ENCODE measurements around the gene GPSM1. TPM values are rescaled to one million over a fixed set of nuclear protein-coding genes. Genes with fewer than 3 reads are reported as not detected.

The GPSM1 gene
- total RNA-seq, 1 experiment from 2014 or later, result 26.4 TPM

DNA sequence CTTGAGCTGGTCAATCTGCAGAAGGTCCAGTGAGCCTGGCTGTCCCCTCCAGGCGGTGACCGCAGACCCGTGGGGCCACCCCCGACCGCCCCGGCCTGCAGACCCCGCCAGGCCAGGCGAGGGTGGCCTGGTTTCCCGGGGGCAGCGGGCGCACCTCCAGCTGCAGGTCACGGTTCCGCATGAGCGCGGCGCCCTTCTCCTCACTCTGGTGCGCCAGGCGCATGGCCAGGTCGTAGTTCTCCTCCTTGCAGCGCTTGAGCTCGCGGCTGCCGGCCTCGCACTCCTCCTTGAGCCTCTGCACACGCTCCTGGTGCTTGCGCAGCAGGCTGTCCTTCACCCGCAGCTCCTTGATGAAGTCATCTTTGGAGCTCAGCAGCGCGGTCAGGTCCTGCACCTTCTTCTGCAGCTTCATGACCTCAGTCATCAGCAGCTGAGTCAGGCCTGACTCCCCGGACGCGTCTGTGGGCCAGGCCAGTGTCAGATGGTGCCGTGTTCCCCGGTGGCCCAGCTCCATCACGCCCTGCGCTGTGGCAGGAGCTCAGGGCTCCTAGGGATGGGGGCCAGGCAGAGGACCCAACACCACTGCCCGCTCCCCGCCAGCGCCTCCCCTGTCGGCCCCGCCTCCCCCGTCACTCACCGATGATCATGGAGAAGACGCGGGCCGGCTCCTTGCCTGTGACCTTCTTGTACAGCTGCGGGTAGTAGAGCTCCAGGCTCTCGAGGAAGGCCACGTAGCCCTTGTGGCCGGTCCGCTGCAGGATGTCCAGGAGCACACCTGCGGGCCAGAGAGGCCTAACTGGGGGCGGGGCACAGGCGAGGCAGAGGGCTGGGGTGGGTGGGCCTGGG lies 43.6 kb downstream of the GPSM1 start:
- Histone ChIP-seq H3K36me3 (ENCODE audit: control insufficient read depth in 1 of 2, insufficient read depth in 2 of 2, low read length in 2 of 2) (no peaks in the 10 kb centered on the region), H3K27ac (ENCODE audit: low read depth, low read length) (no peak overlapping the region), H3K79me2 (ENCODE audit: insufficient read depth, low read length) (no peaks in the 10 kb centered on the region), H3K4me2 (ENCODE audit: low read length) (no peak overlapping the region), H3K9ac (ENCODE audit: low read length) (no peak overlapping the region), H3K4me1 (ENCODE audit: control insufficient read depth in 1 of 2, insufficient read depth in 2 of 2, low read length in 2 of 2) (peaks cover 0 to 9% of the 10 kb centered on the region in 2 experiments; a peak in 2 of 4 replicates), H2AFZ (ENCODE audit: low read depth, low read length, poor library complexity, severe bottlenecking) (no peak overlapping the region), H3K27me3 (ENCODE audit: insufficient read depth, low read length) (no peaks in the 10 kb centered on the region), H3K9me3 (ENCODE audit: control insufficient read depth in 1 of 2, insufficient read depth in 1 of 2, low read depth in 1 of 2, low read length in 2 of 2) (no peaks in the 10 kb centered on the region), H4K20me1 (ENCODE audit: insufficient read depth) (no peaks in the 10 kb centered on the region), H3K9me2 (ENCODE audit: insufficient read depth) (no peaks in the 10 kb centered on the region), H3K4me3 (replicated peaks in 1 of 2; ENCODE audit: low read depth in 1 of 2, low read length in 2 of 2) (no peak overlapping the region)
- ATAC-seq (no peak), DNase-seq (ENCODE audit: low read depth, low spot score) (no peak)
- ChIA-PET RAD21 (ENCODE audit: low non-redundant PET in 1 of 2, low total read pairs in 2 of 2, uncharacterized antibody in 2 of 2, unreplicated experiment in 2 of 2) (no interaction called here), POLR2A (no interaction called here), CTCF (interaction anchor here (1.3 kb wide), 1 partner anchor 8 kb away, joined by 6 read pairs; no protein-coding TSS in a partner anchor)
- intact Hi-C loops (cut with micrococcal nuclease), result no loop called here
- no TSS peak for BruUV-seq (replicated peaks)
- TF ChIP-seq SRF (IDR thresholded peaks at IDR 0.05; ENCODE audit: low read depth) (no peak), CEBPB (IDR thresholded peaks at IDR 0.05; ENCODE audit: low read depth) (no peak), CBX3 (IDR thresholded peaks at IDR 0.05; ENCODE audit: low read depth) (no peak)
- TF ChIP-seq, protein P1, sequence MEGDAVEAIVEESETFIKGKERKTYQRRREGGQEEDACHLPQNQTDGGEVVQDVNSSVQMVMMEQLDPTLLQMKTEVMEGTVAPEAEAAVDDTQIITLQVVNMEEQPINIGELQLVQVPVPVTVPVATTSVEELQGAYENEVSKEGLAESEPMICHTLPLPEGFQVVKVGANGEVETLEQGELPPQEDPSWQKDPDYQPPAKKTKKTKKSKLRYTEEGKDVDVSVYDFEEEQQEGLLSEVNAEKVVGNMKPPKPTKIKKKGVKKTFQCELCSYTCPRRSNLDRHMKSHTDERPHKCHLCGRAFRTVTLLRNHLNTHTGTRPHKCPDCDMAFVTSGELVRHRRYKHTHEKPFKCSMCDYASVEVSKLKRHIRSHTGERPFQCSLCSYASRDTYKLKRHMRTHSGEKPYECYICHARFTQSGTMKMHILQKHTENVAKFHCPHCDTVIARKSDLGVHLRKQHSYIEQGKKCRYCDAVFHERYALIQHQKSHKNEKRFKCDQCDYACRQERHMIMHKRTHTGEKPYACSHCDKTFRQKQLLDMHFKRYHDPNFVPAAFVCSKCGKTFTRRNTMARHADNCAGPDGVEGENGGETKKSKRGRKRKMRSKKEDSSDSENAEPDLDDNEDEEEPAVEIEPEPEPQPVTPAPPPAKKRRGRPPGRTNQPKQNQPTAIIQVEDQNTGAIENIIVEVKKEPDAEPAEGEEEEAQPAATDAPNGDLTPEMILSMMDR (IDR thresholded peaks at IDR 0.05 in 2 of 3, conservative IDR thresholded peaks at IDR 0.05 in 1 of 3; ENCODE audit: borderline replicate concordance in 1 of 3, insufficient read depth in 1 of 3, low read depth in 2 of 3, low read length in 2 of 3), result no peak
- TF ChIP-seq, protein P2, sequence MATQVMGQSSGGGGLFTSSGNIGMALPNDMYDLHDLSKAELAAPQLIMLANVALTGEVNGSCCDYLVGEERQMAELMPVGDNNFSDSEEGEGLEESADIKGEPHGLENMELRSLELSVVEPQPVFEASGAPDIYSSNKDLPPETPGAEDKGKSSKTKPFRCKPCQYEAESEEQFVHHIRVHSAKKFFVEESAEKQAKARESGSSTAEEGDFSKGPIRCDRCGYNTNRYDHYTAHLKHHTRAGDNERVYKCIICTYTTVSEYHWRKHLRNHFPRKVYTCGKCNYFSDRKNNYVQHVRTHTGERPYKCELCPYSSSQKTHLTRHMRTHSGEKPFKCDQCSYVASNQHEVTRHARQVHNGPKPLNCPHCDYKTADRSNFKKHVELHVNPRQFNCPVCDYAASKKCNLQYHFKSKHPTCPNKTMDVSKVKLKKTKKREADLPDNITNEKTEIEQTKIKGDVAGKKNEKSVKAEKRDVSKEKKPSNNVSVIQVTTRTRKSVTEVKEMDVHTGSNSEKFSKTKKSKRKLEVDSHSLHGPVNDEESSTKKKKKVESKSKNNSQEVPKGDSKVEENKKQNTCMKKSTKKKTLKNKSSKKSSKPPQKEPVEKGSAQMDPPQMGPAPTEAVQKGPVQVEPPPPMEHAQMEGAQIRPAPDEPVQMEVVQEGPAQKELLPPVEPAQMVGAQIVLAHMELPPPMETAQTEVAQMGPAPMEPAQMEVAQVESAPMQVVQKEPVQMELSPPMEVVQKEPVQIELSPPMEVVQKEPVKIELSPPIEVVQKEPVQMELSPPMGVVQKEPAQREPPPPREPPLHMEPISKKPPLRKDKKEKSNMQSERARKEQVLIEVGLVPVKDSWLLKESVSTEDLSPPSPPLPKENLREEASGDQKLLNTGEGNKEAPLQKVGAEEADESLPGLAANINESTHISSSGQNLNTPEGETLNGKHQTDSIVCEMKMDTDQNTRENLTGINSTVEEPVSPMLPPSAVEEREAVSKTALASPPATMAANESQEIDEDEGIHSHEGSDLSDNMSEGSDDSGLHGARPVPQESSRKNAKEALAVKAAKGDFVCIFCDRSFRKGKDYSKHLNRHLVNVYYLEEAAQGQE (IDR thresholded peaks at IDR 0.05; ENCODE audit: low read depth), result no peak

Measured in HCT116 (cell line).